Neural cell (in vitro differentiated cells): Measurements from ENCODE around the gene SIAE.

Experiments
- CTCF ChIP-seq: fragments of 450-650 bp; IDR thresholded peaks from 2 replicates; pipeline ENCODE4 v1.5.1; 2014; ENCODE audit warnings: antibody characterized with exemption, mild to moderate bottlenecking, moderate library complexity; ENCODE audit not compliant: poor library complexity, severe bottlenecking
- EP300 ChIP-seq: fragments of 450-650 bp; conservative IDR thresholded peaks from 2 replicates; pipeline ENCODE4 v1.6.1; 2014; ENCODE audit warnings: antibody characterized with exemption, mild to moderate bottlenecking, moderate library complexity; ENCODE audit not compliant: poor library complexity, severe bottlenecking
- POLR2AphosphoS5 ChIP-seq: IDR thresholded peaks from 2 replicates; pipeline ENCODE4 v1.6.1; 2012
- RAD21 ChIP-seq: fragments of 450-650 bp; conservative IDR thresholded peaks from 2 replicates; pipeline ENCODE4 v1.6.1; 2014; ENCODE audit warnings: antibody characterized with exemption, mild to moderate bottlenecking, moderate library complexity
- SMC3 ChIP-seq: fragments of 450-650 bp; conservative IDR thresholded peaks from 2 replicates; pipeline ENCODE4 v1.6.1; 2014; ENCODE audit warnings: antibody characterized with exemption, mild to moderate bottlenecking, moderate library complexity; ENCODE audit not compliant: poor library complexity
- TAF1 ChIP-seq: IDR thresholded peaks from 2 replicates; pipeline ENCODE4 v1.6.1; 2012; ENCODE audit warnings: low read depth
- TF ChIP-seq, protein P1 (sequence below): IDR thresholded peaks from 2 replicates; pipeline ENCODE4 v1.6.1; 2012; ENCODE audit warnings: borderline replicate concordance

DNA sequence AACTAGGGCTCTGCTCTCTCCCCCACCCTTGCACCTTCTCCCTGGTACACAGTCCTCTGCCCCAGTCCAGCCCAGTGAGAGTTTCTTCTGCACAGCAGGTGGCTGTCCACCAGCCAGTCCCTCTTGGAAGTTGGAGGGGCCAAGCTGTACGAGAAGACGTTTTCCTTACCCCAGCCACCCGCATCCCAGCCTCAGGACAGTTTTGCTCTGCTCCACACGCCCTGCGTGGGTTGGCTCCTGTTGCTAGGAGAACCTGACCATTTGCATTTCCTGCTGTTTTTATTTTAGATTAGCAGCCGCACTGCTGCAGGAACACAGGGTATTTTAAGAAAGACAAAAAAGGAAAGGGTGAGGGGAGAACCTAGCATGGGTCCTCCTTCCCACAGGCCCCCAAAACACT, 48.6 kb upstream of the SIAE start:
- TF ChIP-seq CTCF (no peak), RAD21 (no peak), SMC3 (no peak), EP300 (no peak), POLR2AphosphoS5 (no peak), TAF1 (no peak)
- TF ChIP-seq, protein P1, sequence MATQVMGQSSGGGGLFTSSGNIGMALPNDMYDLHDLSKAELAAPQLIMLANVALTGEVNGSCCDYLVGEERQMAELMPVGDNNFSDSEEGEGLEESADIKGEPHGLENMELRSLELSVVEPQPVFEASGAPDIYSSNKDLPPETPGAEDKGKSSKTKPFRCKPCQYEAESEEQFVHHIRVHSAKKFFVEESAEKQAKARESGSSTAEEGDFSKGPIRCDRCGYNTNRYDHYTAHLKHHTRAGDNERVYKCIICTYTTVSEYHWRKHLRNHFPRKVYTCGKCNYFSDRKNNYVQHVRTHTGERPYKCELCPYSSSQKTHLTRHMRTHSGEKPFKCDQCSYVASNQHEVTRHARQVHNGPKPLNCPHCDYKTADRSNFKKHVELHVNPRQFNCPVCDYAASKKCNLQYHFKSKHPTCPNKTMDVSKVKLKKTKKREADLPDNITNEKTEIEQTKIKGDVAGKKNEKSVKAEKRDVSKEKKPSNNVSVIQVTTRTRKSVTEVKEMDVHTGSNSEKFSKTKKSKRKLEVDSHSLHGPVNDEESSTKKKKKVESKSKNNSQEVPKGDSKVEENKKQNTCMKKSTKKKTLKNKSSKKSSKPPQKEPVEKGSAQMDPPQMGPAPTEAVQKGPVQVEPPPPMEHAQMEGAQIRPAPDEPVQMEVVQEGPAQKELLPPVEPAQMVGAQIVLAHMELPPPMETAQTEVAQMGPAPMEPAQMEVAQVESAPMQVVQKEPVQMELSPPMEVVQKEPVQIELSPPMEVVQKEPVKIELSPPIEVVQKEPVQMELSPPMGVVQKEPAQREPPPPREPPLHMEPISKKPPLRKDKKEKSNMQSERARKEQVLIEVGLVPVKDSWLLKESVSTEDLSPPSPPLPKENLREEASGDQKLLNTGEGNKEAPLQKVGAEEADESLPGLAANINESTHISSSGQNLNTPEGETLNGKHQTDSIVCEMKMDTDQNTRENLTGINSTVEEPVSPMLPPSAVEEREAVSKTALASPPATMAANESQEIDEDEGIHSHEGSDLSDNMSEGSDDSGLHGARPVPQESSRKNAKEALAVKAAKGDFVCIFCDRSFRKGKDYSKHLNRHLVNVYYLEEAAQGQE, result no peak
